ENCODE data around the gene DDR2.
"Not testable (repeated sequence)": the region's sequence is repeated elsewhere in the genome, so short reads cannot be mapped to it uniquely, and the experiment has no call there.

The DDR2 gene

DNA sequence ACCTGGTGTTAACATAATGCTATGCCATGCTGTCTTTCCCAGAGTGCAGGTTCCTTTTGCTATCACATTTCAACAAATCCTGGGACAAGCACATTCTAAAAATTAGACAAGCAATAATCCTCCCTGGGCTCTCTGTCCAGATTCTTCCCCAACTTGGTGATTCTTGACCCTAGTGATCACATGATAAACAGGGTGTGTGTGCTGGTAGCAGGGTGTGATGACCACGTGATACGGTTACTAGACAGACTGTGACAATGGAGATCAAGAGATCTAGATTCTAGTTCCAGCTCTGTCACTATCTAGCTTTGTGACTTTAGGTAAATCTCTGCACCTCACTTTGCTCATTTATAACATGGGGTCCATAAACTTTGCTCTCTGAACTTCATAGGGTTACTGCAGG, 96.3 kb downstream of the DDR2 start:
- no peak overlapping the region for H3K27ac Mint-ChIP-seq
- H3K36me3 Mint-ChIP-seq: no peaks in the 10 kb centered on the region
- no peak overlapping the region for H3K4me3 Mint-ChIP-seq
- no peaks in the 10 kb centered on the region for H3K9me3 Mint-ChIP-seq (ENCODE audit: low read depth)
- no peaks in the 10 kb centered on the region for H3K27me3 Mint-ChIP-seq
- no peaks in the 10 kb centered on the region for H3K4me1 Mint-ChIP-seq (ENCODE audit: low read depth)

GRCh38 chr1:162729195-162729774, 97.0 kb downstream of the DDR2 start:
- H3K4me3 Mint-ChIP-seq; H3K4me1 Mint-ChIP-seq (ENCODE audit: low read depth); H3K27ac Mint-ChIP-seq; H3K27me3 Mint-ChIP-seq; H3K36me3 Mint-ChIP-seq; H3K9me3 Mint-ChIP-seq (ENCODE audit: low read depth): not testable (repeated sequence)

DNA sequence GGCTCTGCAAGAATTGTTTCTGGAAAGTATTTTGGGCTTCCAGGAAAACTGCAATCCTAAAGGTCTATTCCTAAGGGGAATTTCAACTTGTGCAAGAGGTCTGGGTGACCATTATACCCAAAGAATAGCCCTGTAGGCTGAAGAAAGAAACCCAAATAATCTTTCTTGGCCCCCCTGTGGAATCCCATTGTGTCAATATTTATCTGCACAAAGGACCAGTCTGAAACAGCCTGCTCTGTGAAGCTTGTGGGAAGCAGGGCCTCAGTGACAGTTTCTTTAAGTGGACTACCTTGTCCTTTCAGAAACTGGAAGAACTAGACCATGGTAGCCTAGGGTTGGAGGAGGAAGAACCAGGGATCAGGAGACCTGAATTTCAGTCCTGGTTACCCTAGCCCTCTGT, 99.8 kb downstream of the DDR2 start:
- no peaks in the 10 kb centered on the region for H3K4me1 Mint-ChIP-seq (ENCODE audit: low read depth)
- H3K9me3 Mint-ChIP-seq (ENCODE audit: low read depth): no peaks in the 10 kb centered on the region
- no peak overlapping the region for H3K4me3 Mint-ChIP-seq
- H3K27ac Mint-ChIP-seq: no peak overlapping the region
- H3K27me3 Mint-ChIP-seq: no peaks in the 10 kb centered on the region
- no peaks in the 10 kb centered on the region for H3K36me3 Mint-ChIP-seq

GRCh38 chr1:162732566-162733335, 100.5 kb downstream of the DDR2 start:
- Mint-ChIP-seq H3K27me3 (no peaks in the 10 kb centered on the region), H3K4me3 (no peak overlapping the region)

DNA sequence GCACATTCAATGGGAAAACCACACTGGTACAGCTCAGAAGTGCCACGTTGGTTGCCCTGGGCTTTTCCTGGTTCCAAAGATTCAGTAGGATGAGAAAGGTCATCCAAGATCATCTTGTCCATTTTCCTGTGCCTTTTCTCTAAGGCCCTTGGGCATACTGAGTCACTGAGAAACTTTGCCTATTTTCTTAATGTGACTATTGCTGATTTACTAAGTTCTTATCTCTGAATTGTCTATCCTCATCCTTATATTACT, 101.0 kb downstream of the DDR2 start:
- no peaks in the 10 kb centered on the region for H3K36me3 Mint-ChIP-seq
- H3K4me3 Mint-ChIP-seq: no peak overlapping the region
- H3K4me1 Mint-ChIP-seq (ENCODE audit: low read depth): no peaks in the 10 kb centered on the region
- no peaks in the 10 kb centered on the region for H3K27me3 Mint-ChIP-seq
- H3K9me3 Mint-ChIP-seq (ENCODE audit: low read depth): no peaks in the 10 kb centered on the region
- no peak overlapping the region for H3K27ac Mint-ChIP-seq

More at GRCh38 chr1:162732566-162733335, 100.5 kb downstream of the DDR2 start:
- H3K4me1 Mint-ChIP-seq (ENCODE audit: low read depth): no peaks in the 10 kb centered on the region
- no peaks in the 10 kb centered on the region for H3K9me3 Mint-ChIP-seq (ENCODE audit: low read depth)
- no peak overlapping the region for H3K27ac Mint-ChIP-seq
- H3K36me3 Mint-ChIP-seq: no peaks in the 10 kb centered on the region

- no peak overlapping the region for H3K4me3 Mint-ChIP-seq
- H3K36me3 Mint-ChIP-seq: no peaks in the 10 kb centered on the region
- no peaks in the 10 kb centered on the region for H3K4me1 Mint-ChIP-seq (ENCODE audit: low read depth)
- no peaks in the 10 kb centered on the region for H3K27me3 Mint-ChIP-seq
- no peak overlapping the region for H3K27ac Mint-ChIP-seq
- H3K9me3 Mint-ChIP-seq (ENCODE audit: low read depth): no peaks in the 10 kb centered on the region
These were observed 101.8 kb downstream of the DDR2 start for GRCh38 chr1:162734047-162734446.

DNA sequence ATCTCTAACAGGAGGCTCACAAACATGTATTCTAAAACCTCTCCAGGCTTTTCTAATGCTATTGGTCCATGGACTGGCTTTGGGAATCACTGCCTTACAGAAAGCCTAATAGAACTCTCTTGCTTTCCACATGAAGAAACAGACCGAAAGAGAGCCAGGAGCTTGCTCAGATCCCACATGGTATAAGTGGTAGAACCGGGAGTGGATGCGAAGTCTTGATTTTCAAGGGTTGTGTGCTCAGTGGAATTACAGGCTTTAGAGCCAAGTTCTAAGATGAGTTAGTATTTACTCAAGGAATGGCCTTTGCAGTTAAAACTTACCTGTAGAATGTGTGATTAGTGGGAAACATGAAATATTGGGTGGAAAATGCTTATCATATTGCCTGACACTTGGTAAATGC, 103.9 kb downstream of the DDR2 start:
- H3K36me3 Mint-ChIP-seq: no peaks in the 10 kb centered on the region
- H3K9me3 Mint-ChIP-seq (ENCODE audit: low read depth): no peaks in the 10 kb centered on the region
- H3K4me3 Mint-ChIP-seq: no peak overlapping the region
- H3K27me3 Mint-ChIP-seq: no peaks in the 10 kb centered on the region
- no peaks in the 10 kb centered on the region for H3K4me1 Mint-ChIP-seq (ENCODE audit: low read depth)
- H3K27ac Mint-ChIP-seq: no peak overlapping the region

GRCh38 chr1:162736633-162737067, 104.4 kb downstream of the DDR2 start:
- Mint-ChIP-seq H3K4me3 (no peak overlapping the region), H3K9me3 (ENCODE audit: low read depth) (no peaks in the 10 kb centered on the region), H3K4me1 (ENCODE audit: low read depth) (no peaks in the 10 kb centered on the region), H3K27ac (no peak overlapping the region), H3K27me3 (no peaks in the 10 kb centered on the region), H3K36me3 (no peaks in the 10 kb centered on the region)

DNA sequence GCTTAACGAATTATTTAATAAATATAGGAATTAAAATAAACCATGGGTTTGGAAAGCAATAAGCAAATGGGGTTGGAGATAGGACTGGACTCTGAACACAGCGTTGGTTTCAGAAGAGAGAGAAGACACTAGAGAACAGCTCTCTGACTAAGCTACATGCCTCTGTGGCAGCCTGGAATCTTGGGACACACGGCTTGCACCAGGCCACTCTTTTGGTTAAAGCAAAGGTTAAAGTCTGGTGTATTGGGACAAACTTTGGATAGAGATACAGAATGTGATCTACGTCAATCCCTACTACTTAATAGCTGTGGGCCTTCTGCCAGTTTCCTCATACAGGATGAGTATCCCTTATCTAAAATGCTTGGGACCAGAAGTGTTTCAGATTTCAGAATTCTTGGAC, 108.5 kb downstream of the DDR2 start:
- peaks cover 1% of the 10 kb centered on the region for H3K27me3 Mint-ChIP-seq
- no peaks in the 10 kb centered on the region for H3K4me1 Mint-ChIP-seq (ENCODE audit: low read depth)
- no peak overlapping the region for H3K4me3 Mint-ChIP-seq
- no peak overlapping the region for H3K27ac Mint-ChIP-seq
- H3K36me3 Mint-ChIP-seq: no peaks in the 10 kb centered on the region
- H3K9me3 Mint-ChIP-seq (ENCODE audit: low read depth): no peaks in the 10 kb centered on the region

GRCh38 chr1:162741574-162741973, 109.3 kb downstream of the DDR2 start:
- Mint-ChIP-seq H3K27ac (no peak overlapping the region), H3K27me3 (peaks cover 1% of the 10 kb centered on the region), H3K4me3 (no peak overlapping the region), H3K36me3 (no peaks in the 10 kb centered on the region), H3K4me1 (ENCODE audit: low read depth) (no peaks in the 10 kb centered on the region), H3K9me3 (ENCODE audit: low read depth) (no peaks in the 10 kb centered on the region)

DNA sequence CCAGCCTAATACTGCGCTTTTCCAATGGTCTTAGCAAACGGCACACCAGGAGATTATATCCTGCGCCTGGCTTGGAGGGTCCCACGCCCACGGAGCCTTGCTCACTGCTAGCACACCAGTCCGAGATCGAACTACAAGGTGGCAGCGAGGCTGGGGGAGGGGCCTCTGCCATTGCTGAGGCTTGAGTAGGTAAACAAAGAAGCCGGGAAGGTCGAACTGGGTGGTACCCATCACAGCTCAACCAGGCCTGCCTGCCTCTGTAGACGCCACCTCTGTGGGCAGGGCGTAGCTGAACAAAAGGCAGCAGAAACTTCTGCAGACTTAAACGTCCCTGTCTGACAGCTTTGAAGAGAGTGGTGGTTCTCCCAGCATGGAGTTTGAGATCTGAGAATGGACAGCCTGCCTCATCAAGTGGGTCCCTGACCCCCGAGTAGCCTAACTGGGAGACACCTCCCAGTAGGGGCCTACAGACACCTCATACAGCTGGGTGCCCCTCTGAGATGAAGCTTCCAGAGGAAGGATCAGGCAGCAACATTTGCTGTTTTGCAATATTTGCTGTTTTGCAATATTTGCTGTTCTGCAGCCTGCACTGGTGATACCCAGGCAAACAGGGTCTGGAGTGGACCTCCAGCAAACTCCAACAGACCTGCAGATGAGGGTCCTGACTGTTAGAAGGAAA, 114.1 kb downstream of the DDR2 start:
- H3K27me3 Mint-ChIP-seq; H3K9me3 Mint-ChIP-seq (ENCODE audit: low read depth); H3K4me1 Mint-ChIP-seq (ENCODE audit: low read depth); H3K27ac Mint-ChIP-seq; H3K36me3 Mint-ChIP-seq; H3K4me3 Mint-ChIP-seq: not testable (repeated sequence)

GRCh38 chr1:162753001-162753658, 120.9 kb downstream of the DDR2 start:
- Mint-ChIP-seq H3K4me3 (no peak overlapping the region), H3K27me3 (no peaks in the 10 kb centered on the region), H3K36me3 (no peaks in the 10 kb centered on the region), H3K27ac (no peak overlapping the region), H3K4me1 (ENCODE audit: low read depth) (no peaks in the 10 kb centered on the region), H3K9me3 (ENCODE audit: low read depth) (no peaks in the 10 kb centered on the region)

- H3K9me3 Mint-ChIP-seq (ENCODE audit: low read depth): no peaks in the 10 kb centered on the region
- no peak overlapping the region for H3K4me3 Mint-ChIP-seq
- H3K36me3 Mint-ChIP-seq: no peaks in the 10 kb centered on the region
- no peak overlapping the region for H3K27ac Mint-ChIP-seq
- H3K27me3 Mint-ChIP-seq: no peaks in the 10 kb centered on the region
- H3K4me1 Mint-ChIP-seq (ENCODE audit: low read depth): no peaks in the 10 kb centered on the region
These were observed 121.8 kb downstream of the DDR2 start for GRCh38 chr1:162753998-162754585.

- Mint-ChIP-seq H3K4me3 (no peak overlapping the region), H3K36me3 (no peaks in the 10 kb centered on the region), H3K27me3 (no peaks in the 10 kb centered on the region), H3K4me1 (ENCODE audit: low read depth) (no peaks in the 10 kb centered on the region), H3K27ac (no peak overlapping the region), H3K9me3 (ENCODE audit: low read depth) (no peaks in the 10 kb centered on the region)
These were observed 123.0 kb downstream of the DDR2 start for GRCh38 chr1:162755306-162755705.

DNA sequence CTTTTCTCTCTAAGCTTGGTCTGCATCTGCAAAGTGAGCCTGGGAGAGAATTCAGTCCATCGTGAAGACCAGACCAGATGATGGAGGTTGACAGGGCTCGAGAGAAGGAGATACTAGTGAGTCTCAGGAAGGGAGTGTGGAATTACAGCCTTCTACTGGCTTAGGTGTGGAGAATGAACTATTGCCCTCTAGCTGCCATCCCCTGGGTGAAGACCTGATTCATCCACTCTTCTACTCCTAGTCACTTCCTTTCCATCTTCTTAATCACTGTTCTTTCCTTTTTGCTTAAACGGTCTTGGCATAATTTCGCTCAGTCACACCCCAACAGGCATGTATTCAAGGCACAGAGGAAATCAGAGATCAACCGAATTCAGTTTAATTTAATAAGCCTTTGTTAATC, 124.3 kb downstream of the DDR2 start:
- no peaks in the 10 kb centered on the region for H3K36me3 Mint-ChIP-seq

More for the DNA sequence above, 124.3 kb downstream of the DDR2 start:
- Mint-ChIP-seq H3K4me1 (ENCODE audit: low read depth) (no peaks in the 10 kb centered on the region), H3K27ac (no peak overlapping the region), H3K9me3 (ENCODE audit: low read depth) (no peaks in the 10 kb centered on the region), H3K4me3 (no peak overlapping the region), H3K27me3 (no peaks in the 10 kb centered on the region)

Measured in activated naive CD8-positive, alpha-beta T cell (primary cell).